Ovary (tissue), 3 donors: Measurements from ENCODE around the gene SLC12A9.

Experiments
- CTCF ChIP-seq, 3 donors: fragments of 450-650 bp in 2 of 3; fragments of 200-600 bp in 1 of 3; IDR thresholded peaks; one replicate each; pipeline versions ENCODE4 v1.5.1 to v1.8.0; 2016 to 2022; ENCODE audit warnings: antibody characterized with exemption in 3 of 3, mild to moderate bottlenecking in 1 of 3
- EP300 ChIP-seq: sonication (generic); formaldehyde crosslinking; IDR thresholded peaks from one replicate; pipeline ENCODE4 v1.6.1; 2017; ENCODE audit warnings: antibody characterized with exemption
- POLR2A ChIP-seq: fragments of 450-650 bp; IDR thresholded peaks from one replicate; pipeline ENCODE4 v1.6.1; 2017; ENCODE audit warnings: antibody characterized with exemption, mild to moderate bottlenecking, moderate library complexity
- donor health status: DM: no; HTN: no; CAD: no.

DNA sequence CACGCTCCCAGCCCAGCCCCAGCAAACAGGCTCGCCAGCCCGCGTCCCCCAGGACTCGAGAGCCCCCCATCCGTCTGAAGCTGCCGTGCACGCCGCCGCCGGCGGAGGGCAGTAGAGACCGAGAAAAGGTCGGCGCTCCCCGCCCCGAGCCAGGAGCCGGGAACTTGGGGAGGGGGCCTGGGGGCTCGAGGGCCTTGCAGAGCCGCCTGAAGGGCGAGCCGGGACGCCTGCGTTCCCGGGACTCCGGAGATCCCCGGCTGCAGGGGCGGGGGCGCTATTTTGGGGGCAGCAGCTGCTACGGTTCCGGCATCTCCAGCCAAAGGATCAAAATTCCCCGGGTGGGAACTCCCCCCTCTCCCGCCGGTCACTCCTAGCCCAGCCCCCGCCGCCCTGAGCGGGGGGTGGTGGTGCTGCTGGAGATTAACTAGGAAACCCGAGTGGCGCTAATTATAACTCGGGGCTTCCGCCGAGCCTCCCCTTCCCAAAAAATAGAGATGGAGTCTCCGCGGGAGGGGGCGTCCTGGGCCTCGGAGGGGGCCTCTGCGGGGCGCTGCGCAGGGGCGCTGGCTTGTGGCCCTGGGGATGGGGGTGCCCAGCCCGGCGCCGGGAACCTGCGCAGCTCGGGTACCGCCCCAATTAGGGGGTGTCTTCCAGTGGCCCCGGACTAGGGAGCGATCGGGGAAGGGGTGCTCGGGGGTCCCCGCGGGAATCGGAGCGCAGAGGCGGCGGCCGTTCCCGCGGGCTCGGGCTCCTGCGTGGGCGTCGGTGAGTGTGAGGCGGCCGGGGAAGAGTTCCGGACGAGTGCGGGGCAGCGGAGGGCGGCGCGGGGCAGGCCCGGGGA lies 42.6 kb downstream of the SLC12A9 start:
- no peak for TF ChIP-seq POLR2A
- TF ChIP-seq CTCF (IDR thresholded peaks at IDR 0.05): peak; percentile 40 to 77 (median 69)
- TF ChIP-seq EP300: no peak
